AG10803 (cell line): Measurements from ENCODE around the gene PLXNA4.
A peak's percentile ranks its signal among the peaks of the same experiment; 100 is the strongest.

Experiments
- DNase-seq: peaks from one replicate; pipeline ENCODE4 v3.0.0; 2010; ENCODE audit warnings: low read depth
- H3K4me3 ChIP-seq: 2 replicates; pipeline ENCODE4 v1.5.1; 2011; ENCODE audit warnings: mild to moderate bottlenecking, low read length, control low read depth
- TF ChIP-seq, protein P1 (sequence below): conservative IDR thresholded peaks from 2 replicates; pipeline ENCODE4 v1.5.1; 2011; ENCODE audit warnings: mild to moderate bottlenecking, low read length, control low read depth, inconsistent platforms

The PLXNA4 gene

DNA sequence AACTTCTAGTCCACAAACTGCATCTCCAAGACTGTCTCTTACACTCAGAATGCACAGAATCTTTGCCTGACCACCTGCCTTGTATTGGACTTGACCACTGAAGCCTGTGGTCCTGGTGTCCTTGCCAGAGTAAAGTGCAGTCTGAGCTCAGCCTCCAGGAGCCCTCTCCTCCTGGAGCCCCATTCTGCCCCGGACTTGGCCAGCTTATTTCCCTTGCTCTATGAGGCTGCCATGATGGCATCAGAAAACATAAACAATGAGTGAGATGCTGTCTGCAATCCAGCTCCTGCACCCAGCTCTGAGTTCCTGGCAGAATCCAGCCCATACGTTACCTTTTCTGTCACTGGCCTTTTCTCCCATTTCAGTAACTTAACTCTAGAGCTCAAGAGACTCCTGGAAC is 494.6 kb downstream of the PLXNA4 start:
- TF ChIP-seq, protein P1, sequence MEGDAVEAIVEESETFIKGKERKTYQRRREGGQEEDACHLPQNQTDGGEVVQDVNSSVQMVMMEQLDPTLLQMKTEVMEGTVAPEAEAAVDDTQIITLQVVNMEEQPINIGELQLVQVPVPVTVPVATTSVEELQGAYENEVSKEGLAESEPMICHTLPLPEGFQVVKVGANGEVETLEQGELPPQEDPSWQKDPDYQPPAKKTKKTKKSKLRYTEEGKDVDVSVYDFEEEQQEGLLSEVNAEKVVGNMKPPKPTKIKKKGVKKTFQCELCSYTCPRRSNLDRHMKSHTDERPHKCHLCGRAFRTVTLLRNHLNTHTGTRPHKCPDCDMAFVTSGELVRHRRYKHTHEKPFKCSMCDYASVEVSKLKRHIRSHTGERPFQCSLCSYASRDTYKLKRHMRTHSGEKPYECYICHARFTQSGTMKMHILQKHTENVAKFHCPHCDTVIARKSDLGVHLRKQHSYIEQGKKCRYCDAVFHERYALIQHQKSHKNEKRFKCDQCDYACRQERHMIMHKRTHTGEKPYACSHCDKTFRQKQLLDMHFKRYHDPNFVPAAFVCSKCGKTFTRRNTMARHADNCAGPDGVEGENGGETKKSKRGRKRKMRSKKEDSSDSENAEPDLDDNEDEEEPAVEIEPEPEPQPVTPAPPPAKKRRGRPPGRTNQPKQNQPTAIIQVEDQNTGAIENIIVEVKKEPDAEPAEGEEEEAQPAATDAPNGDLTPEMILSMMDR = no peak
- no peak overlapping the region for H3K4me3 ChIP-seq
- DNase-seq = no peak

GRCh38 chr7:132080967-132081668 is 495.2 kb downstream of the PLXNA4 start:
- DNase-seq = peak; percentile 96
- no peak overlapping the region for H3K4me3 ChIP-seq
- TF ChIP-seq, protein P1 = no peak

DNA sequence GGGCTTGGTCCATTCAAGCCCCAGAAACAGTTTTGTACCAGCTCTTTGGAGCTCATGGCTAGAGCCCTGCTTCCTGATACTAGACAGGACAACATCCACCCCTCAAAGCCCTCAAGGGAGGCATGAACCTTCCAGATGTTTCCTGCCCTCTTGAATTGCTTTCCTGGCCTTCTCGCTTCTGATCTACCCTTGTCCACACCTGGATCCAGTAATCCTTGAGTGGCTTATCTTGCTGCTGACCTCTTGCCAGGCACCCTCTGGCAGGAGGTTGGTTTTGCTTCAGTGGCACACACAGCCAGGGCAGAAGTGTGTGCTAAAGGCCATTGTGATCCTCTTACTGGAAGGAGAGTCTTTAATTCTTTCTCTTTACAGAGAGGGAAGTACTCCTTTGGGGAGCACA is 495.8 kb downstream of the PLXNA4 start:
- DNase-seq = no peak
- TF ChIP-seq, protein P1 = no peak
- no peak overlapping the region for H3K4me3 ChIP-seq

DNA sequence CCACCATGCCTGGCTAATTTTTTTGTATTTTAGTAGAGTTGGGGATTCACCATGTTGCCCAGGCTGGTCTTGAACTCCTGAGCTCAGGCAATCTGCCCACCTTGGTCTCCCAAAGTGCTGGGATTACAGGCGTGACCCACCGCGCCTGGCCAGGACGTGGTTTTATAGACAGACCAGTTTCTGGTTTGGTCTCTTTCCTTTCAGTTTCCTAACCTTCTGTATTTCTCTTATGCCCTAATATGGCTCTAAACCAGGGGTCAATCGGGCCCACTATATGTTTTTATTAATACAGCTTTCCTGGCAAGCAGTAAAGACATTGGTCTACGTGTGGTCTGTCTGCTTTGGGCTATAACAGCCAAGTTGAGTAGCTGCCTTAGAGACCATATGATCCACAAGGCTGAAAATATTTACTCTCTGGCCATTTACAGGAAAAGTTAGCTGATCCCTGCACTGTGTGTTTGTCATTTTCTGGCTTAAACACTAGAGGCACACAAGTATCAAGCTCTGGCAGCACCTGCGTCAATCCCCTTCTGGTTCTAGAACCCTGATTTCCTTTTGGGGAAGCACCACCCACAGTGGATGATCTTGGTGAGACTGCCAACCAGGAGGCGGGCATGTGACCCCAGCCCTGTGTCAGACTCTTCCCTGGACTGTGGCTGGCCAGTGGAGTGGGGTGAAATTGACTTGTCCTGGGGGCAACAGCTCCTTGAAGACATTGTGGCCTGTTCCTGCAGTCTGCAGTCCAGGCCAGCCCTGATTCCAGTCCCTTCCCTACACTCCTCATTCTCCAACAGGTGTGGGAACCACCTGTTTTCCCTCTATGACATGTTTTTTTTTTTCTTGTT is 497.2 kb downstream of the PLXNA4 start:
- no peak for DNase-seq
- TF ChIP-seq, protein P1 = no peak
- no peak overlapping the region for H3K4me3 ChIP-seq

GRCh38 chr7:132077971-132078685 is 498.1 kb downstream of the PLXNA4 start:
- peak; percentile 78 for DNase-seq
- TF ChIP-seq, protein P1 = no peak
- no peak overlapping the region for H3K4me3 ChIP-seq

DNA sequence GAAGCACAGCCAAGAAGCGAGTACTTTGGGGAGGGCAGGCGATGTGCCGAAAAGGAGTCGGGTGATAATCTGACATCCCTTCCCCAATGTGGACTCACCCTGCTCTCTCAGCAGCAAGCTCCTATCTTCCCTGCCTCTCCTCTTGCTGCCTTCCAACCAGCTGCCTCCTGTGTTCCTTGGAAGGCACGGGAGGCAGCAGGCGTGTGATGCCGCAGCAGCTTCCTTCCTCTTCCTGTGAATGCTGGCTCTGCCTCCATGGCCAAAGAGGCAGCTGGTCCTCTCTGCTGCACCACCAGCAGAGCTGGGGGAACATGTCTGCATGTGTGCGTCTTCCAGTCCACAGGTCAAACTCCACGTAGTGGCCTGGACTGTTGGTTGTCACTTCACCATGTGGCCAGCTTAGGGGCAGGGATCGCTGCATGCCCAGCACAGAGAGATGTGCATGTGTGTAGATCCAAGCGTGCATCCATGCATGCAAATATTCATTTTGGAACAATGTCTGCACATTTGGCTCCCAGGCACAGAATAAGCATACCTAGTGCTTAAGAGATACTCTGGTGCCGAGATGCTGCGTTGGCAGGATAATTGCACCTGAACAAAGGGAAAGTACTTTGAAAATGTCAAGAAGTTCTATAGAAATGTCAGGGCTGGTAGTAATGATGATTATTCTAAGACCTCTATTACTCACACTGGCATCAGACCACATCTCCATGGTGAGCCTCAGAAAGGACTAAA is 499.8 kb downstream of the PLXNA4 start:
- no peak overlapping the region for H3K4me3 ChIP-seq
- TF ChIP-seq, protein P1 = no peak
- no peak for DNase-seq
